ENCODE measurements around the gene PDE3B.
"Not testable (repeated sequence)": the region's sequence is repeated elsewhere in the genome, so short reads cannot be mapped to it uniquely, and the experiment has no call there.

Gene PDE3B

DNA sequence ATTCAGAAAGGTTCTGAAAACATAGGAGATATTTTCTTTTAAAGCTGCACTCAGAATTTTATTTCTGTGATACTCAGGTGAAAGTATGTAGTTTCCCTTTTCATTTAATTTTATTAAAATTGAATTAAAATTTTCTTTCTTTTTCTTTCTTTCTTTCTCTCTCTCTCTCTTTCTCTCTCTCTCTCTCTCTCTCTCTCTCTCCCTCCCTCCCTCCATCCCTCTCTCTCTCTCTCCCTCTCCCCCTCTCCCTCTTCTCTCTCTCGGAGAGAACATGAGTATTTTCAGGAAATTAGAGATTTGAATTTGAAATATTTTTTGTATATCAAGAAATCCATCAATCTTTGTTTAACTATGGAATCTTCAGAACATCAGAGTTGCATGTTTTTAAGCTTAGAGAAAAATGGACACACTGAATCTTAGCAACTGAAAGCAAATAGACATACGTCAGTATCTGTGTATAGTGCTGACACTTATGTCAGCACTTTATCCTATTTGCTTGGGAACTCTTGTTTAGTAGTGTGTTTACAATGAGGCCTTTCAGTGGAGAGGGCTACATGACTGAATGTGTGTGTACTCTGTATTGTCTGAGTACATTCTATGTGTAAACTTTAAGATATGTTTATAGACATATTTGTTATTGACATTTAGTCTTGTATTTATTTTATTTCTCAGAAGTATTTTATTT lies 44.5 kb downstream of the PDE3B start:
- no peaks in the 10 kb centered on the region for H3K27me3 ChIP-seq (ENCODE audit: insufficient read depth, poor library complexity, severe bottlenecking)
- no peak overlapping the region for H3K27ac ChIP-seq (replicated peaks)
- no peak overlapping the region for H3K4me3 ChIP-seq (replicated peaks; ENCODE audit: insufficient read depth, low read length)
- DNase-seq (ENCODE audit: low read depth in 1 of 2, low spot score in 1 of 2): no peak
- TF ChIP-seq POLR2AphosphoS5 (IDR thresholded peaks at IDR 0.05; ENCODE audit: low read depth): no peak
- TF ChIP-seq, protein P1, sequence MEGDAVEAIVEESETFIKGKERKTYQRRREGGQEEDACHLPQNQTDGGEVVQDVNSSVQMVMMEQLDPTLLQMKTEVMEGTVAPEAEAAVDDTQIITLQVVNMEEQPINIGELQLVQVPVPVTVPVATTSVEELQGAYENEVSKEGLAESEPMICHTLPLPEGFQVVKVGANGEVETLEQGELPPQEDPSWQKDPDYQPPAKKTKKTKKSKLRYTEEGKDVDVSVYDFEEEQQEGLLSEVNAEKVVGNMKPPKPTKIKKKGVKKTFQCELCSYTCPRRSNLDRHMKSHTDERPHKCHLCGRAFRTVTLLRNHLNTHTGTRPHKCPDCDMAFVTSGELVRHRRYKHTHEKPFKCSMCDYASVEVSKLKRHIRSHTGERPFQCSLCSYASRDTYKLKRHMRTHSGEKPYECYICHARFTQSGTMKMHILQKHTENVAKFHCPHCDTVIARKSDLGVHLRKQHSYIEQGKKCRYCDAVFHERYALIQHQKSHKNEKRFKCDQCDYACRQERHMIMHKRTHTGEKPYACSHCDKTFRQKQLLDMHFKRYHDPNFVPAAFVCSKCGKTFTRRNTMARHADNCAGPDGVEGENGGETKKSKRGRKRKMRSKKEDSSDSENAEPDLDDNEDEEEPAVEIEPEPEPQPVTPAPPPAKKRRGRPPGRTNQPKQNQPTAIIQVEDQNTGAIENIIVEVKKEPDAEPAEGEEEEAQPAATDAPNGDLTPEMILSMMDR (IDR thresholded peaks at IDR 0.05; ENCODE audit: insufficient read depth, low read length): no peak
- no peak for TF ChIP-seq SPI1 (IDR thresholded peaks at IDR 0.05; ENCODE audit: borderline replicate concordance, low read depth)
- TF ChIP-seq GABPA (IDR thresholded peaks at IDR 0.05; ENCODE audit: low read depth): no peak

DNA sequence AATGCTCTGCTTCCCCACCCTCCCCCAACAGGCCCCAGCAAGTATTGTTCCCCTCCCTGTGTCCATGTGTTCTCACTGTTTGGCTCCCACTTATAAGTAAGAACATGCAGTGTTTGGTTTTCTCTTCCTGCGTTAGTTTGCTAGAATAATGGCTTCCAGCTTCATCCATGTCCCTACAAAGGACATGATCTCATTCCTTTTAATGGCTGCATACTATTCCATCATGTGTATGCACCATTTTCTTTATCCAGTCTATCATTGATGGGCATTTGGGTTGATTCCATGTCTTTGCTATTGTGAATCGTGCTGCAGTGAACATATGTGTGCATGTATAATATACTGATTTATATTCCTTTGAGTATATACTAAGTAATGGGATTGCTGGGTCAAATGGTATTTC lies 52.1 kb downstream of the PDE3B start:
- H3K27ac ChIP-seq (replicated peaks); H3K4me3 ChIP-seq (replicated peaks; ENCODE audit: insufficient read depth, low read length); DNase-seq (ENCODE audit: low read depth in 1 of 2, low spot score in 1 of 2); H3K27me3 ChIP-seq (ENCODE audit: insufficient read depth, poor library complexity, severe bottlenecking): not testable (repeated sequence)

DNA sequence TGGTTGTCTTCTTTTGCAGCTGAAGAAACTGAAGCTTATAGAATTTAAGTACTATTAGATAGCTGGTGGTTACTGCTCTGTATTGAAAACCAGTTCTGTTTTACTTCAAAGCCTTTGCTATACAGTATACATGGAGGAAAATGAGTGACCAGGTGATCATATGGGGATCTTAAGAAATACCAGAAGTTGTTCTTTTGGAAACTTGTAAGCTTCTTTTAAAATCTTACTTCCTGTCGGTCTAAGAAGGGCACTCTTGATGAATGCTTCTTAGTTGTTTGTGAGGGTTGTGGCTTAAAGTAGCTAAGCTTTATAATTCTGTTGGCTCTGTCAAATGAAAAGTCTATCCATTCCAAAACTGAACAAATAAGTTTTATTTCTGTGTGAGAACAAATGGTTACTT lies 55.2 kb downstream of the PDE3B start:
- H3K4me3 ChIP-seq (replicated peaks; ENCODE audit: insufficient read depth, low read length): no peak overlapping the region
- no peaks in the 10 kb centered on the region for H3K27me3 ChIP-seq (ENCODE audit: insufficient read depth, poor library complexity, severe bottlenecking)
- no peak for TF ChIP-seq GABPA (IDR thresholded peaks at IDR 0.05; ENCODE audit: low read depth)
- TF ChIP-seq, protein P2, sequence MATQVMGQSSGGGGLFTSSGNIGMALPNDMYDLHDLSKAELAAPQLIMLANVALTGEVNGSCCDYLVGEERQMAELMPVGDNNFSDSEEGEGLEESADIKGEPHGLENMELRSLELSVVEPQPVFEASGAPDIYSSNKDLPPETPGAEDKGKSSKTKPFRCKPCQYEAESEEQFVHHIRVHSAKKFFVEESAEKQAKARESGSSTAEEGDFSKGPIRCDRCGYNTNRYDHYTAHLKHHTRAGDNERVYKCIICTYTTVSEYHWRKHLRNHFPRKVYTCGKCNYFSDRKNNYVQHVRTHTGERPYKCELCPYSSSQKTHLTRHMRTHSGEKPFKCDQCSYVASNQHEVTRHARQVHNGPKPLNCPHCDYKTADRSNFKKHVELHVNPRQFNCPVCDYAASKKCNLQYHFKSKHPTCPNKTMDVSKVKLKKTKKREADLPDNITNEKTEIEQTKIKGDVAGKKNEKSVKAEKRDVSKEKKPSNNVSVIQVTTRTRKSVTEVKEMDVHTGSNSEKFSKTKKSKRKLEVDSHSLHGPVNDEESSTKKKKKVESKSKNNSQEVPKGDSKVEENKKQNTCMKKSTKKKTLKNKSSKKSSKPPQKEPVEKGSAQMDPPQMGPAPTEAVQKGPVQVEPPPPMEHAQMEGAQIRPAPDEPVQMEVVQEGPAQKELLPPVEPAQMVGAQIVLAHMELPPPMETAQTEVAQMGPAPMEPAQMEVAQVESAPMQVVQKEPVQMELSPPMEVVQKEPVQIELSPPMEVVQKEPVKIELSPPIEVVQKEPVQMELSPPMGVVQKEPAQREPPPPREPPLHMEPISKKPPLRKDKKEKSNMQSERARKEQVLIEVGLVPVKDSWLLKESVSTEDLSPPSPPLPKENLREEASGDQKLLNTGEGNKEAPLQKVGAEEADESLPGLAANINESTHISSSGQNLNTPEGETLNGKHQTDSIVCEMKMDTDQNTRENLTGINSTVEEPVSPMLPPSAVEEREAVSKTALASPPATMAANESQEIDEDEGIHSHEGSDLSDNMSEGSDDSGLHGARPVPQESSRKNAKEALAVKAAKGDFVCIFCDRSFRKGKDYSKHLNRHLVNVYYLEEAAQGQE (IDR thresholded peaks at IDR 0.05; ENCODE audit: insufficient replicate concordance, low read depth): no peak
- TF ChIP-seq, protein P1 (IDR thresholded peaks at IDR 0.05; ENCODE audit: insufficient read depth, low read length): no peak
- H3K27ac ChIP-seq (replicated peaks): no peak overlapping the region
- DNase-seq (ENCODE audit: low read depth in 1 of 2, low spot score in 1 of 2): no peak

DNA sequence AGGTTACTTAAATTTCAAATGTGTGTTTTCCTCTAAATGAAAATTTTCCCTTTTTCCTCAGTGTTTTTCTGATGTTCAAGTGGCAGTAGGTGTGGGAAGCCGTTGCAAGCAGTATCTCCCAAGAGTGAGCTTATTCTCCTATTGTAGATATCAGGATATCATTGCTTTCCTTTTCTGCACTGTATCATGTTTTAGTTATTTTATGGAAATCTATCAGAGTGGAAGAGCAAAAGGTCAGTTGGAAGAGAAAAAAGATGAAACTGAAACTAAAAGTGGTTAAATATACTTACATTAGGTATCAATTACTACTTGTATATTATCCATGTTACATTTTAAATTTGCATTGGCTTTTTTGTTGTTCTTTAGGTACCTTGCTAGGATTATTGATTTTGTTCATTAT lies 57.0 kb downstream of the PDE3B start:
- H3K27me3 ChIP-seq (ENCODE audit: insufficient read depth, poor library complexity, severe bottlenecking): no peaks in the 10 kb centered on the region
- DNase-seq (ENCODE audit: low read depth in 1 of 2, low spot score in 1 of 2): no peak
- no peak overlapping the region for H3K4me3 ChIP-seq (replicated peaks; ENCODE audit: insufficient read depth, low read length)
- TF ChIP-seq POLR2AphosphoS5 (IDR thresholded peaks at IDR 0.05; ENCODE audit: low read depth): no peak
- TF ChIP-seq, protein P1 (IDR thresholded peaks at IDR 0.05; ENCODE audit: insufficient read depth, low read length): no peak
- TF ChIP-seq, protein P2 (IDR thresholded peaks at IDR 0.05; ENCODE audit: insufficient replicate concordance, low read depth): no peak
- TF ChIP-seq GABPA (IDR thresholded peaks at IDR 0.05; ENCODE audit: low read depth): no peak
- no peak for TF ChIP-seq SPI1 (IDR thresholded peaks at IDR 0.05; ENCODE audit: borderline replicate concordance, low read depth)
- no peak overlapping the region for H3K27ac ChIP-seq (replicated peaks)

All from HL-60 (cell line).